ENCODE measurements around the gene POU2F1.

The POU2F1 gene

GRCh38 chr1:167360120-167360519 is 139.4 kb downstream of the POU2F1 start:
- no peak for DNase-seq (ENCODE audit: low read depth in 1 of 2, low spot score in 1 of 2)

- DNase-seq (ENCODE audit: low read depth in 1 of 2, low spot score in 1 of 2), result no peak
Observed at GRCh38 chr1:167362638-167363037, 142.0 kb downstream of the POU2F1 start.

DNA sequence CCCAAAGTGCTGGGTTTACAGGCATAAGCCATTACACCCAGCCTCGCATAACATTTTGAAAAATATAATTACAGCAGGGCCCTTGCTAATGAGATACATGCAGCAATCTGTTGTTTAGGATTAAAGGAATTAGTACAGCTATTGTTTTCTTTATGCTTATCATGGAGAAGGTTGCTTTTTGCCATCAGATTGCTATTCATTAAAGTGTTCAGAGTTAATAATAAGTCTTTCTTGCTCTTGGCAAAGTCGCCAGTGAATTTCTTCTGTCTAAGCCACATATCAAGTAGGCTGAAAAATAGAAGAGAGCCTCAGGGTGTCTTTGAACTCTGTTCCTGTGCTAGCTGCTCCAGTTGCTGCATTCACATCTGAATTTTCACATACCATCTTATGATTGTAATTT is 144.1 kb downstream of the POU2F1 start:
- DNase-seq (ENCODE audit: low read depth in 1 of 2, low spot score in 1 of 2), result no peak

DNA sequence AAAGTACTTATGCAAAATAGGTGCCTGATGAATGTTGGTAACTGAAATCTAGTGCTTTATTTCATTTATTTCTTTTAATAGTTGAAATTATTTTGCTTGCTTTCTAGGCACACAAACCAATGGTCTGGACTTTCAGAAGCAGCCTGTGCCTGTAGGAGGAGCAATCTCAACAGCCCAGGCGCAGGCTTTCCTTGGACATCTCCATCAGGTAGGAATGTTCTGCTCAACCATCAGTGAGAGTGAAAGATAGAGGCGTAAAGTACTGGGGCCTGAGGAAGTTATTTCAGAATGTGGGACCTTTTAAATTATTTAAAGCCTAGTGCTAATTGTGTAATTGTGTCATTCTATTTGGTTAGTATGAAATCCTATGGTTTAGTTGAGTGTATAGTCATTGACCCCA is 144.7 kb downstream of the POU2F1 start:
- no peak for DNase-seq (ENCODE audit: low read depth in 1 of 2, low spot score in 1 of 2)

DNA sequence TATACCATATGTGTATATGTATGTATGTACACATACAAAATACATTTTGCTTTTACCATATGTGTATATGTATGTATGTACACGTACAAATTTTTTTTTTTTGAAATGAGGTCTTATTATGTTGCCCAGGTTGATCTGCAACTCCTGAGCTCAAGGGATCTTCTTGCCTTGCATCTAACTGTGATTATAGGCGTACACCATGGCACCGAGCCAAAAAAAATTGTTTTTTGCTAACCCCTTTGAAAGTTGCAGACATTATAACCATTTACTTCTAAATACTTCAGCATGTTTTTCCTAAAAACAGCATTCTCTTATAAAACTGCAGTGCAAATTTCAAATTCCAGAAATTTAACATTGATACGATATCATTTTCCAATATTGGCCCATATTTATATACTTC is 147.0 kb downstream of the POU2F1 start:
- DNase-seq (ENCODE audit: low read depth in 1 of 2, low spot score in 1 of 2), result no peak

DNA sequence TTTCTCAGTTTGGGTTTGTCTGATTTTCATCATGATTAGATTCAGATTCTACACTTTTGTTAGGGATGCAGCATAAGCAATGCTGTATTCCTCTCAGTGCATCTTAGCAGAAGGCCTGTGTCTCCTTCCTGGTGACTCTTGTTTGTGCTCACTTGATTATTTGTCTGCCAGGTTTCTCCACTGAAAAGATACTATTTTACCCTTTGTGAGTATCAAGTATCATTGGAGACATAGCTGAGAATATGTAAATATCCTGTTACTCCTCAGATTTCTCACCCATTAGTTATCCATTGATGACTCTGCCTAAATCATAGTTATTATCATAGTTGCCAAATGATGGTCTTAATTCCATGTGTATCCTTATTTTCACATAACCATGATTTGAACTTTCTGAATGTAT is 148.5 kb downstream of the POU2F1 start:
- no peak for DNase-seq (ENCODE audit: low read depth in 1 of 2, low spot score in 1 of 2)

DNA sequence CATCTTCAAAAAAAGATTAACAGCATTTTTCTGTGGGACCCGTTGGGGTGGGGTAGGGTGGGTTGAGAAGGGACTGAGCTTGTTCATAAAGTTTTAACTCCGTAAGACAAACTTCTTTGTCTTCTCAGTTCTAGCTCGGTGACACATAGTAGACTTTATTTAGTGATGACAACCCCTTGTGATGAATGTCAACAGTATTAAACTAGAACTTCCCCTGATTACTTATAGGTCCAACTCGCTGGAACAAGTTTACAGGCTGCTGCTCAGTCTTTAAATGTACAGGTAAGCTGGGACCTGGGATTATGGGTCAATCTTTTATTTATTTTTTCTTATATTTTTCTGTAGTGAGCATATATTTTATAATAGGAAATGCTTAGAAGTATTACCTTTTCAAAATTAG is 149.2 kb downstream of the POU2F1 start:
- DNase-seq (ENCODE audit: low read depth in 1 of 2, low spot score in 1 of 2), result no peak

GRCh38 chr1:167371030-167371429 is 150.3 kb downstream of the POU2F1 start:
- no peak for DNase-seq (ENCODE audit: low read depth in 1 of 2, low spot score in 1 of 2)

- no peak for DNase-seq (ENCODE audit: low read depth in 1 of 2, low spot score in 1 of 2)
Observed at GRCh38 chr1:167373398-167373797, 152.7 kb downstream of the POU2F1 start.

- no peak for DNase-seq (ENCODE audit: low read depth in 1 of 2, low spot score in 1 of 2)
Observed at GRCh38 chr1:167373986-167374385, 153.3 kb downstream of the POU2F1 start.

DNA sequence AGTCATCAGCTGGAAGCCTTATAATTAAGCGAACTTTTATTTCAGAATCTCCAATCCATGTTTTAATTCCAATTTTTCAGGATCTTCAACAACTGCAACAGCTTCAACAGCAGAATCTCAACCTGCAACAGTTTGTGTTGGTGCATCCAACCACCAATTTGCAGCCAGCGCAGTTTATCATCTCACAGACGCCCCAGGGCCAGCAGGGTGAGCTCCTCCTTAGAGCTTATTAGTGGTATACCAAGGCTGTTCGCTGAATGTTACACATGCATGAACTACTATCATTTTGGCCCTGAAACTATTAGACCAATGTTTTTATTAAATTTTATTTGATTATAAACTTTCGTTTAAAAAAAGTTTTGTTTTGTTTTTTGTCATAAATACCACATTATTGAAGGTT is 155.3 kb downstream of the POU2F1 start:
- DNase-seq (ENCODE audit: low read depth in 1 of 2, low spot score in 1 of 2), result no peak

- no peak for DNase-seq (ENCODE audit: low read depth in 1 of 2, low spot score in 1 of 2)
Observed at GRCh38 chr1:167387251-167387910, 166.7 kb downstream of the POU2F1 start.

DNA sequence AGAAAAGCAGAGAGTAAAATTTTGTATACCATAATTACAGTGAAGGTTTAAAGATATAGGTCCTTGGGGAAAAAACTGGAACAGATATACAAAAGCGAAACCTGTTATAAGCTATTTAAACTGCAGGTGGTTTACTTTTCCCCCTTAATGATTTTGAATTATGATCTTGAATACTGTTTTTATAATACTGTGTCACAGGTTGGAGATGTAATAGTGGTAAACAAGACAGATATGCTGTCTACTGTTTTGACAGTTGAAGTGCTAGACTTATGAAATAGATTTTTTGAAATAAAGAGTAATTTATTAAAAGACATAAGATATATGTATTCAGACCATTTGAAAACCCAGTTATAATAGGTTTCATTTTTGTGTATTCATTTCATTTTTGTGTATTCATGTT is 168.3 kb downstream of the POU2F1 start:
- DNase-seq (ENCODE audit: low read depth in 1 of 2, low spot score in 1 of 2), result no peak

- DNase-seq (ENCODE audit: low read depth in 1 of 2, low spot score in 1 of 2), result no peak
Observed at GRCh38 chr1:167392200-167392696, 171.6 kb downstream of the POU2F1 start.

DNA sequence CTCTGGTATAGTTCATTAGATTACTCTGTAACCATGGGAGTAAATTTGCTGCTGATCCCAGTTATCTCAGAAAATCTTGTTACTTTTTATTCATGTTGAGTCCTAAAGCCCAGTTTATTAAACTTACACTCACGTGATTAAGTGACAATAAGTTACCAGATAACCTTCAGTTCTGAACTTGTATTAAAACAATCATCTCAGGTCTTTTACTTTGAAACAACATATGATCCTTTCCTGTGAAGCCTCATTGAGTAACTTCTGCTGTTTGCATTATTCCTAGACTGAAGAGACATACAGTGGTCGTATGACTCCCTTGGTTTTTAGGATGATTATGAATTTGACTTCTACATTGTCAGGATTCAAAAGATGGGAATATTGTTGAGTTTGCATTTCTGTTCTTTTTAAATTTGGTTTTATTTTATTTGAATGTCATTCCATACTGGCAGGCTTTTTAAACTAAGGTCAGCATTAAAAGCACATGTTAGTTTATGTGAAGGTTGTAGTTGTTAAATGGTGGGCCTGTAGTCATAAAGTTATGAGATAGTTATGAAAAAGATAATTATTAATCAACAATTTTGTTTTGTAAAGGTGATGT is 179.8 kb downstream of the POU2F1 start:
- DNase-seq (ENCODE audit: low read depth in 1 of 2, low spot score in 1 of 2), result no peak

DNA sequence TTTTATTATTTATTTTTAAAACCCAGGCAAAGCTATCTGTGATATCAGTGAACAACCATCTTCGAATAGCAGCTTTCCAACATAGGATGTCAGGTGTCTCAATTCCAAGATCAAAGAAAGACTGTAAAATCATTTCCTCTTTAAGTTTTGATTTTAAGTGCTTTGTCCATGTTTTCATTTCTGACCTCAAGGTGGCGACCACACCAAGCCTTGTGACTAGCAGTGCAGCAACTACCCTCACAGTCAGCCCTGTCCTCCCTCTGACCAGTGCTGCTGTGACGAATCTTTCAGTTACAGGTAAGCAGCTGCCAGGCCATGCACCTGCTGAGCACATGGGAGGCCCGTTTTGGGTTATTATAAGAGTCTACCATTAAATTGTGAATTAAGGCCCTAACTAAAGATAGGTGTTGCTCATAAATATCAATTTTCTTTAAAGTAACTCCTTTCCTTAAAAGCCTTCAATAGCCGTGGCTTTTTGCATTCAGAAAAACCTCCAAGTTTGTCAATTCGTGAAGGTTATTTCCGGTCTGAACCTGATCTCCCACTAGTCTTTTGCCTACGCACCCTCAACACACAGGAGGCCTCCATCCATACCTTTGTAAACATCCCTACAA is 180.7 kb downstream of the POU2F1 start:
- peak in 1 of 2 donors; percentile 8 for DNase-seq (ENCODE audit: low read depth in 1 of 2, low spot score in 1 of 2)

DNA sequence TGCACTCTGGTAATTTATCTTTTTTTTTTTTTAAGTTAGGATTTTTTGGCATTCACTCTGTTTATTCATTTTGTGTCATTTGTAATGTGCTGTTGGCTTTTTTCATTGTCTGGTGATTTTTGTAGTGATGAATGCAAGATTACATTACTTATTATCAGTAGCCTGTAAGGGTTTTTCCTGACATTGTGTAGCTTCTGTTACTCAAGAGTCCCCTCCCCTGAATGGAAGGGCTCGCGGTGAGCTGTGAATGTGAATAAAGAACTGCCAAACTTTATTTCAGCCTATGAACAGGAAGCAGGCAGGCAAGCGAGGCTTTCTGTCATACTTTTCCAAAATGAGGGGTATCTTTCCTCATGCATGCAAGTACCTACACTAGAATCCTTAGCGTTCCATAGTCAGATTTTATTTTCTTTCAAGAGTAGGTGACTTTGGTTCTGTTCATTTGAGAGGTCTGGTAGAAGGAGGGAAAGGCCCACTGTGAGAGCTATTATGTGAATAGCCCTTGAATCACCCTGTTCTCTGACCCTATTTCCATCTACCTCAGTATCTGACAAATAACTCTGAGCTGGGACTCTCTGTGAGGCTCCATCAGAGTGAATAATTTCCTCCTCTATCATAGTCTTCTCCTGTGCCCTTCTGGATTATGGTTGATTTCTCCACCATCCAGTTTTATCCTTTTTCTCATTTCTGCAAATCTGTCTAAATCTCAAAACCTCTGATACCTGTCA is 183.6 kb downstream of the POU2F1 start:
- no peak for DNase-seq (ENCODE audit: low read depth in 1 of 2, low spot score in 1 of 2)

GRCh38 chr1:167404908-167405307 is 184.2 kb downstream of the POU2F1 start:
- no peak for DNase-seq (ENCODE audit: low read depth in 1 of 2, low spot score in 1 of 2)

DNA sequence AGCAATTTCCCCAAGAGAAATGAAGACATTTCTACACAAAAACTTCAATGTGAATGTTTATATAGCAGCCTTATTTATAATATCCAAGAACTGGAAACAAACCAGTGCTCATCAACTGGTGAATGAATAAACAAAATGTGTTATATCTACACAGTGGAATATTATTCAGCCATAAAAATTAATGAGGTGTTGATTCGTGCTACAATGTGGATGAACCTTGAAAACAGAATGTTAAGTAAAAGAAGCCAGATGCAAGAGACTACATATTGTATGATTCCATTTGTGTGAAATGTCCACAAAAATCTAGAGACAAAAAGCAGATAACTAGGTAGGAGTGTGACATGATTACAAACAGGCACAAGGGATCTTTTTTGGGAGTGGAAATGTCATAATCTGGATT is 187.7 kb downstream of the POU2F1 start:
- DNase-seq (ENCODE audit: low read depth in 1 of 2, low spot score in 1 of 2), result no peak

GRCh38 chr1:167409183-167409582 is 188.5 kb downstream of the POU2F1 start:
- no peak for DNase-seq (ENCODE audit: low read depth in 1 of 2, low spot score in 1 of 2)

GRCh38 chr1:167412072-167412471 is 191.4 kb downstream of the POU2F1 start:
- DNase-seq (ENCODE audit: low read depth in 1 of 2, low spot score in 1 of 2), result no peak

DNA sequence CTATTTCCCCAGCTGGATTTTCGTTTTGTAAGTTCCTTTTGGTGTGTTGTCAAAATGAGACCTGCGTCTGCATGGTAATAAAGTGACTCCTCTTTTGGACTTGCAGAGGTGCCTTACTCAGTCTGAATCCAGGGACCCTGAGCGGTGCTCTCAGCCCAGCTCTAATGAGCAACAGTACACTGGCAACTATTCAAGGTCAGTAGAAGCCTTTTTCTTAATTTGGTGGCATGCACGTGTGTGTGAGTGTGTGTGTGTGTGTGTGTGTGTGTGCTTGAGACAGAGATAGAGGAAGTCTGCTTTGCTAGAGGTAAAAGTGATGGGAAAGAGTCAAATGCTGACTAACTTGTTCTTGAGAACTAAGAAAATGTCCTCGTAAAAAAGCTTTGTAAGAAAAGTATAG is 192.2 kb downstream of the POU2F1 start:
- no peak for DNase-seq (ENCODE audit: low read depth in 1 of 2, low spot score in 1 of 2)
